Sigmoid colon (tissue), 7 donors: ENCODE data around the gene LGALS7B. TPM values are rescaled to one million over a fixed set of nuclear protein-coding genes. Genes with fewer than 3 reads are reported as not detected.
A peak's percentile ranks its signal among the peaks of the same experiment; 100 is the strongest.

ENCODE experiments used
- DNase-seq: peaks from one replicate; pipeline ENCODE4 v3.0.0-alpha.2; 2019
- H3K27ac ChIP-seq, 4 donors: fragments of 200-600 bp; sonication (generic); one replicate each; pipeline ENCODE4 v1.5.1; 2016 to 2019; ENCODE audit warnings: mild to moderate bottlenecking in 1 of 4
- H3K27me3 ChIP-seq, 3 donors: fragments of 200-600 bp; sonication (generic); one replicate each; pipeline ENCODE4 v1.5.1; 2019; ENCODE audit warnings: mild to moderate bottlenecking in 1 of 3
- H3K36me3 ChIP-seq, 4 donors: fragments of 200-600 bp; sonication (generic); one replicate each; pipeline ENCODE4 v1.5.1; 2016 to 2019
- H3K4me1 ChIP-seq, 4 donors: fragments of 200-600 bp; sonication (generic); one replicate each; pipeline ENCODE4 v1.5.1; 2017 to 2019
- H3K4me3 ChIP-seq, 4 donors: fragments of 200-600 bp; sonication (generic); one replicate each; pipeline ENCODE4 v1.5.1; 2017 to 2019; ENCODE audit warnings: mild to moderate bottlenecking in 2 of 4, moderate library complexity in 1 of 4
- H3K9me3 ChIP-seq, 4 donors: fragments of 200-600 bp in 3 of 4; sonication (generic) in 3 of 4; one replicate each; pipeline versions ENCODE4 v1.5.1 to v1.6.1; 2013 to 2019
- EP300 ChIP-seq, 4 donors: sonication (generic); formaldehyde crosslinking; IDR thresholded peaks; one replicate each; pipeline ENCODE4 v1.6.1; 2017; ENCODE audit warnings: antibody characterized with exemption in 4 of 4
- POLR2A ChIP-seq, 2 donors: fragments of 450-650 bp; IDR thresholded peaks; one replicate each; pipeline ENCODE4 v1.6.1; 2016; ENCODE audit warnings: antibody characterized with exemption in 2 of 2, mild to moderate bottlenecking in 2 of 2, moderate library complexity in 2 of 2
- POLR2AphosphoS5 ChIP-seq, 4 donors: sonication (generic); formaldehyde crosslinking; IDR thresholded peaks; one replicate each; pipeline ENCODE4 v1.6.1; 2017; ENCODE audit warnings: antibody characterized with exemption in 4 of 4
- WGBS, 2 donors: extraction: QIAGEN DNeasy Blood & Tissue Kit; methylation state at CpG; one replicate each; pipeline ENCODE4 v1.1.7; 2013; 5-methylcytosine and 5-hydroxymethylcytosine counted together
- intact Hi-C: fragments of 100-400 bp; cut with DNase I; formaldehyde crosslinking; loops from one replicate; pipeline ENCODE4 v1.15.1; 2023
- polyA plus RNA-seq, 3 donors: library from polyadenylated mRNA; stranded (reverse); fragments of 200-250 nt; gene quantifications; one replicate each; pipeline ENCODE4 v1.2.3, GENCODE V29; 2013
- small RNA-seq, 3 donors: library from RNA; depleted of rRNA; stranded (forward); fragments of <200 nt; gene quantifications; one replicate each; pipeline ENCODE3, GENCODE V24; 2016
- total RNA-seq, 4 donors: library from RNA; depleted of rRNA; stranded (reverse); fragments of >200 nt; gene quantifications; one replicate each; pipeline ENCODE4 v1.1.0, GENCODE V29; 2016
- TF ChIP-seq, protein P1 (sequence below), 4 experiments: fragments of 450-650 bp in 3 of 4; fragments of 200-600 bp in 1 of 4; IDR thresholded peaks; one replicate each; pipeline ENCODE4 v1.5.1; 2016 to 2019; ENCODE audit warnings: antibody characterized with exemption in 4 of 4, mild to moderate bottlenecking in 3 of 4, moderate library complexity in 2 of 4
- donor health status: healthy with polysubstance abuse.
- donor health status: Bipolar disorder and iron deficiency.
- donor health status: healthy.

LGALS7B gene
- total and polyA plus RNA-seq, 7 donors = 1.2 to 3.0 TPM; not detected in 5

DNA sequence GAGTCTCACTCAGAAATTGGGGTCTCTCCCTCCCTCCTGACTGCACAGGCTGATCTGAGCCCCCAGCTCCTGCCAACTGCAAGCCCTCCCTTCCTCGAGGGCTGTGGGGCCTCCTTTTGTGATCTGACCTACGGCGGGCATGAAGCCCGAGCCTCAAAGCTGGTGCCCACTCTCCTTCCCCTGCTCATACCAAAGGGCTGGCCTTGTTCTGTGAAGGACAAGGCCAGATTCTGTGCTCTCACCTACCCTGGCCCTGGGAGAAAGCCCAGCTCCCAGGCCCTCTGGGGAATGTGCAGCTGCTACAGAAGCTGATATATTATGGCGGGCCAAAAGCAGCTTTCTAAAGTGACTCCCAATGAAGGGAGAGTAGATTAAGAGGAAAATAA is 51.6 kb downstream of the LGALS7B start:
- no peak for DNase-seq
- H3K4me1 ChIP-seq = peaks cover 0 to 26% (median 12%) of the 10 kb centered on the region in 4 donors
- H3K4me3 ChIP-seq = no peak overlapping the region
- peaks cover 81 to 100% (median 92%) of the 10 kb centered on the region in 4 donors for H3K36me3 ChIP-seq
- no peaks in the 10 kb centered on the region for H3K9me3 ChIP-seq
- TF ChIP-seq POLR2A (IDR thresholded peaks at IDR 0.05) = no peak
- no peak for TF ChIP-seq EP300 (IDR thresholded peaks at IDR 0.05)
- TF ChIP-seq, protein P1, sequence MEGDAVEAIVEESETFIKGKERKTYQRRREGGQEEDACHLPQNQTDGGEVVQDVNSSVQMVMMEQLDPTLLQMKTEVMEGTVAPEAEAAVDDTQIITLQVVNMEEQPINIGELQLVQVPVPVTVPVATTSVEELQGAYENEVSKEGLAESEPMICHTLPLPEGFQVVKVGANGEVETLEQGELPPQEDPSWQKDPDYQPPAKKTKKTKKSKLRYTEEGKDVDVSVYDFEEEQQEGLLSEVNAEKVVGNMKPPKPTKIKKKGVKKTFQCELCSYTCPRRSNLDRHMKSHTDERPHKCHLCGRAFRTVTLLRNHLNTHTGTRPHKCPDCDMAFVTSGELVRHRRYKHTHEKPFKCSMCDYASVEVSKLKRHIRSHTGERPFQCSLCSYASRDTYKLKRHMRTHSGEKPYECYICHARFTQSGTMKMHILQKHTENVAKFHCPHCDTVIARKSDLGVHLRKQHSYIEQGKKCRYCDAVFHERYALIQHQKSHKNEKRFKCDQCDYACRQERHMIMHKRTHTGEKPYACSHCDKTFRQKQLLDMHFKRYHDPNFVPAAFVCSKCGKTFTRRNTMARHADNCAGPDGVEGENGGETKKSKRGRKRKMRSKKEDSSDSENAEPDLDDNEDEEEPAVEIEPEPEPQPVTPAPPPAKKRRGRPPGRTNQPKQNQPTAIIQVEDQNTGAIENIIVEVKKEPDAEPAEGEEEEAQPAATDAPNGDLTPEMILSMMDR (IDR thresholded peaks at IDR 0.05) = no peak
- no peak for TF ChIP-seq POLR2AphosphoS5 (IDR thresholded peaks at IDR 0.05)
- WGBS, 2 donors = 92% methylated on average over 5 of the region's 5 CpGs
- intact Hi-C loops = no loop called here
- H3K27me3 ChIP-seq = no peaks in the 10 kb centered on the region
- H3K27ac ChIP-seq = peak overlapping the region in 2 of 4 donors; percentile 14 to 35

Small RNA genes within 50 kb of the gene (small RNA-seq; reads per million reads assigned to genes)
- 0 reads per million in 3 donors for gene RNU6-140P

Other genes starting within 250 kb of the LGALS7B start
- 1 to 10 TPM; 1.2 to 8.9 (median 1.3) TPM for gene MAP4K1, start 171.2 kb upstream of the LGALS7B start, total RNA-seq
- gene MAP4K1, start 171.2 kb upstream of the LGALS7B start, polyA plus RNA-seq = 10 to 100 TPM in 1 of 3 donors, 1 to 10 TPM in 2; 1.6 to 29.7 (median 4.8) TPM
- gene EIF3K, start 170.0 kb upstream of the LGALS7B start, total RNA-seq = 100 to 1,000 TPM; 469 to 803 (median 546) TPM
- 100 to 1,000 TPM; 498 to 637 (median 574) TPM for gene EIF3K, start 170.0 kb upstream of the LGALS7B start, polyA plus RNA-seq
- 100 to 1,000 TPM; 131 to 328 (median 197) TPM for gene ACTN4, start 141.6 kb upstream of the LGALS7B start, total RNA-seq
- 100 to 1,000 TPM; 122 to 456 (median 176) TPM for gene ACTN4, start 141.6 kb upstream of the LGALS7B start, polyA plus RNA-seq
- 1 to 10 TPM in 1 of 4 donors, under 1 TPM in 2, not detected in 1; 0.33 to 3.0 (median 0.54) TPM for gene CAPN12, start 44.7 kb upstream of the LGALS7B start, total RNA-seq
- 10 to 100 TPM in 1 of 3 donors, 1 to 10 TPM in 2; 5.3 to 14.3 (median 6.0) TPM for gene CAPN12, start 44.7 kb upstream of the LGALS7B start, polyA plus RNA-seq
- gene LGALS7, start 15.7 kb upstream of the LGALS7B start, total RNA-seq = not detected
- gene LGALS7, start 15.7 kb upstream of the LGALS7B start, polyA plus RNA-seq = not detected
- 10 to 100 TPM in 1 of 4 donors, 1 to 10 TPM in 2, under 1 TPM in 1; 0.33 to 13.2 (median 4.4) TPM for gene LGALS4, start 23.7 kb downstream of the LGALS7B start, total RNA-seq
- 1,000 to 10,000 TPM; 2,620 to 9,832 (median 7,672) TPM for gene LGALS4, start 23.7 kb downstream of the LGALS7B start, polyA plus RNA-seq
- gene ECH1, start 42.6 kb downstream of the LGALS7B start, total RNA-seq = 100 to 1,000 TPM in 3 of 4 donors, 10 to 100 TPM in 1; 99.5 to 149 (median 120) TPM
- 100 to 1,000 TPM; 348 to 548 (median 422) TPM for gene ECH1, start 42.6 kb downstream of the LGALS7B start, polyA plus RNA-seq
- gene HNRNPL, start 60.8 kb downstream of the LGALS7B start, total RNA-seq = 100 to 1,000 TPM; 140 to 201 (median 171) TPM
- 100 to 1,000 TPM; 115 to 206 (median 129) TPM for gene HNRNPL, start 60.8 kb downstream of the LGALS7B start, polyA plus RNA-seq
- gene RINL, start 89.1 kb downstream of the LGALS7B start, total RNA-seq = 10 to 100 TPM in 1 of 4 donors, 1 to 10 TPM in 3; 3.5 to 15.8 (median 4.7) TPM
- 10 to 100 TPM in 1 of 3 donors, 1 to 10 TPM in 2; 3.7 to 17.6 (median 4.8) TPM for gene RINL, start 89.1 kb downstream of the LGALS7B start, polyA plus RNA-seq
- 10 to 100 TPM; 65.5 to 92.7 (median 85.2) TPM for gene SIRT2, start 110.4 kb downstream of the LGALS7B start, total RNA-seq
- 10 to 100 TPM; 36.2 to 46.7 (median 39.0) TPM for gene SIRT2, start 110.4 kb downstream of the LGALS7B start, polyA plus RNA-seq
- gene NFKBIB, start 110.8 kb downstream of the LGALS7B start, total RNA-seq = 10 to 100 TPM; 13.8 to 20.2 (median 16.9) TPM
- 10 to 100 TPM; 28.8 to 63.9 (median 45.8) TPM for gene NFKBIB, start 110.8 kb downstream of the LGALS7B start, polyA plus RNA-seq
- gene CCER2, start 123.0 kb downstream of the LGALS7B start, total RNA-seq = 1 to 10 TPM in 1 of 4 donors, under 1 TPM in 1, not detected in 2; 0.83 to 1.1 TPM
- under 1 TPM in 1 of 3 donors, not detected in 2; 0.90 TPM for gene CCER2, start 123.0 kb downstream of the LGALS7B start, polyA plus RNA-seq
- gene SARS2, start 141.6 kb downstream of the LGALS7B start, total RNA-seq = 10 to 100 TPM in 2 of 4 donors, 1 to 10 TPM in 2; 7.4 to 32.7 (median 12.2) TPM
- gene SARS2, start 141.6 kb downstream of the LGALS7B start, polyA plus RNA-seq = 10 to 100 TPM; 14.4 to 38.9 (median 15.3) TPM
- 10 to 100 TPM; 25.0 to 30.7 (median 27.5) TPM for gene MRPS12, start 141.7 kb downstream of the LGALS7B start, total RNA-seq
- 10 to 100 TPM; 58.9 to 74.4 (median 73.2) TPM for gene MRPS12, start 141.7 kb downstream of the LGALS7B start, polyA plus RNA-seq
- 10 to 100 TPM; 20.3 to 28.6 (median 25.9) TPM for gene FBXO17, start 186.5 kb downstream of the LGALS7B start, total RNA-seq
- gene FBXO17, start 186.5 kb downstream of the LGALS7B start, polyA plus RNA-seq = 1 to 10 TPM; 1.6 to 4.8 (median 3.3) TPM
- 10 to 100 TPM in 1 of 4 donors, 1 to 10 TPM in 3; 3.0 to 17.7 (median 3.7) TPM for gene FBXO27, start 243.3 kb downstream of the LGALS7B start, total RNA-seq
- 1 to 10 TPM in 2 of 3 donors, under 1 TPM in 1; 0.23 to 1.3 (median 1.2) TPM for gene FBXO27, start 243.3 kb downstream of the LGALS7B start, polyA plus RNA-seq